HG03095 (cell line): Measurements from ENCODE around the gene IPO7.

Source experiments
- ATAC-seq: cut with Tn5 transposase; IDR thresholded peaks from one replicate; pipeline ENCODE4 v1.9.1; 2021; ENCODE audit warnings: moderate library complexity; ENCODE audit not compliant: unreplicated experiment

The IPO7 gene

DNA sequence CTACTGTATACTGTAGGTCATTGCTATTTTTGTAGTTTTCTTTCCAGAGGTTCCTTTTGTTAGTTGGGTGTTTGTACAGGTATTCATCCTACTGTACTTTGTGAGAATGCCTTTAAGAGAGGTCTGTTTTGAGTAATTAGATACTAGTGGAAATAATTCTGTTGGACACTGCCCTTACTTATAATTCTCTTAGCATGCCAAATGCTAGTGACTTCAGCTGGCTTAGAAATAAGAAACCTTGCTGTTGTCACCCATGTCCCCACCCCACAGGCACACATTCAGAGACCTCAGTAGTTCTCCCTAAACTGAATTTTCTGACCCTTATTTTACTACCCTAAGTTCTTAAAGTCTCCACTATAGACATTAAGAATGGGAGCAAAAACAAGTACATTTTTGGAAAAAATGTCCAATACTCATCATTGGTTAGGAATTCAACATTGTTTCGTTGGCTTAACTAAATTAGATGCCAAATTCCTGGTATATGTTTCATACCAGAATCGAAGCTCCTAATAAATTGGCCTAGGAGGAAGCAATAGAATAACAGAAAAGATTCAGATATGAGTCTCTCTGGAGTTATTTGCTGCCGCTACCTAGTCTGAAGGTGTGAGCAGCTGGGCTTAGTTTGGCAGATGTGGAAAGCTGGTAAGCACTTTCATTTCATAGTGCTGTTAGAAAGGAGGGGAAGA lies 104.8 kb downstream of the IPO7 start:
- no peak for ATAC-seq

- ATAC-seq: no peak
Observed at GRCh38 chr11:9490376-9490775, 105.9 kb downstream of the IPO7 start.

DNA sequence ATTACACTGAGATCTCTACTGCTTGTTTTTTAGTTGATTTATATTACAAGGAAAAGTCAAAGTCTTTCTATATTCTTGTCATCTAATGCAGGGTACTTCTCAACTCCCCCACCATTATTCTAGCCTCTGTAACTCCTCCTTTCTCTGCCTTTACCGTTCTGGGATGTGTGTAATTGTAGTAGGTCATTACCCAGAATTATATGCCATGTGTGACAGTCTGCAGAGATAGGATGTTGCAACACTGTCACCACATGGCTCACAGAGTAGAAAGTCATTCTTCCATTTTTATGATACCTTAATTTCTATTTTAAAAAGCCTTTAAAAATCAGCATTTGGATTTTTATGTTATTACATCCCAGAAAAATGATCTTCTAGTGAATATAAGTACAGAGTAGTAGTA lies 109.0 kb downstream of the IPO7 start:
- no peak for ATAC-seq

DNA sequence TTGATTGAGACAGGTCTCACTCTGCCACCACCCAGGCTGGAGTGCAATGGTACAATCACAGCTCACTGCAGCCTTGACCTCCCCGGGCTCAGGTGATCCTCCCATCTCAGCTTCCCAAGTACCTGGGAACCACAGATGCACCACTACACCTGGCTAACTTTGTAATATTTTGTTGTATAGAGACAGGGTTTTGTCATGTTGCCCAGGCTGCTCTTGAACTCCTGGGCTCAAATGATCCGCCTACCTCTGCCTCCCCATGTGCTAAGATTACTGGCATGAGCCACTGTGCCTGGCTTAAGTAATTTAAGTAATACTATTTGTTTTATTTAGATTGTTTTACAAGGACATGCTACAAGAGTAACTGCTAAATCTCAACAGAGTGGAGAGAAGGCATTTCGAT lies 109.9 kb downstream of the IPO7 start:
- no peak for ATAC-seq

DNA sequence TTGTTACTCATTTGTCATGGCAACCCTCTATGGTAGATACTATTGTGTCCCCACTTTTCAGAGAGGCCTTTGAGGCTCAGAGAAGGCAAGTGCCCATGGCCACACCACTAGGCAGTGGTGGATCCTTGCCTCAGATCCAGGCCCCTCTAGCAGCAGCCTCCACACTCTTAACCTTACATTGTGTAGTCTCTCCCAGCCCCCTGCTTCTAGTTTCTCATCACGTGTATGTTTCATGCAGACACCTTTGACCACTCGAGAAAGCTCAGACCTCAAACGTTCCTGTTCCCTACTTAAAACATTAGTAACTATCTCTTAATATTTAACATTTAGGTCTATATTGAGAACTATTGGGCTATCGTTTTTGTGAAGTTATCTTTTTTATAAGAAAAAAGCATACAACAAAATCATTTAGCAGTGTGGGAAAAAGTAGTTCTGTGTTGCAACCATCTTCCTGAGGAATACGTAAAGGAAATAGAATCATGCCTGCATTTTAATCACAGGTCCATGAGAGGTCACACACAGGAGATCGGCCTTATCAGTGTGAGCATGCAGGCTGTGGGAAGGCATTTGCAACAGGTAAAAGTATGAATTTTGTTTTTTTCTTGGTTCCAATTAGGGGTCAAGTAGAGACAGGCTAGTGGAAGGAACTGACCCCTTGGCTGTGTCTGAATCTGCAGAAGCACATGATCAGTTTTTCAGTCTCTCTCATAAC lies 111.5 kb downstream of the IPO7 start:
- no peak for ATAC-seq
